ENCODE results near the gene DBH.

DBH gene

GRCh38 chr9:133661846-133662540, 25.8 kb downstream of the DBH start:
- Histone ChIP-seq H3K36me3 (ENCODE audit: low read length) (no peaks in the 10 kb centered on the region), H3K9ac (ENCODE audit: low read length) (no peak overlapping the region), H4K20me1 (ENCODE audit: low read depth, low read length) (no peaks in the 10 kb centered on the region), H2AFZ (ENCODE audit: low read depth, low read length, severe bottlenecking) (no peak overlapping the region), H3K9me3 (ENCODE audit: insufficient read depth, low read length) (no peaks in the 10 kb centered on the region), H3K4me3 (ENCODE audit: insufficient read depth, low read length, poor library complexity, severe bottlenecking) (no peak overlapping the region), H3K27me3 (ENCODE audit: low read length) (no peaks in the 10 kb centered on the region), H3K27ac (ENCODE audit: low read depth, low read length) (no peak overlapping the region), H3F3A (ENCODE audit: insufficient read depth) (no peaks in the 10 kb centered on the region), H3K4me2 (ENCODE audit: low read depth, low read length, poor library complexity, severe bottlenecking) (no peak overlapping the region), H3K9me2 (replicated peaks; ENCODE audit: insufficient read depth, low read length) (no peaks in the 10 kb centered on the region), H3K79me2 (ENCODE audit: insufficient read depth, low read length) (no peaks in the 10 kb centered on the region)
- TF ChIP-seq CTCF (IDR thresholded peaks at IDR 0.05; ENCODE audit: insufficient read depth, low read length, poor library complexity, severe bottlenecking): no peak

- H3F3A ChIP-seq (ENCODE audit: insufficient read depth): no peaks in the 10 kb centered on the region
- H2AFZ ChIP-seq (ENCODE audit: low read depth, low read length, severe bottlenecking): no peak overlapping the region
- H3K9ac ChIP-seq (ENCODE audit: low read length): no peak overlapping the region
- TF ChIP-seq CTCF (IDR thresholded peaks at IDR 0.05; ENCODE audit: insufficient read depth, low read length, poor library complexity, severe bottlenecking): no peak
- TF ChIP-seq EZH2phosphoT487 (conservative IDR thresholded peaks at IDR 0.05; ENCODE audit: low read length): no peak
- no peaks in the 10 kb centered on the region for H3K79me2 ChIP-seq (ENCODE audit: insufficient read depth, low read length)
- H3K36me3 ChIP-seq (ENCODE audit: low read length): no peaks in the 10 kb centered on the region
- H3K27ac ChIP-seq (ENCODE audit: low read depth, low read length): no peak overlapping the region
- no peak overlapping the region for H3K4me3 ChIP-seq (ENCODE audit: insufficient read depth, low read length, poor library complexity, severe bottlenecking)
- no peaks in the 10 kb centered on the region for H3K9me3 ChIP-seq (ENCODE audit: insufficient read depth, low read length)
- H4K20me1 ChIP-seq (ENCODE audit: low read depth, low read length): no peaks in the 10 kb centered on the region
- H3K9me2 ChIP-seq (replicated peaks; ENCODE audit: insufficient read depth, low read length): no peaks in the 10 kb centered on the region
- no peak overlapping the region for H3K4me2 ChIP-seq (ENCODE audit: low read depth, low read length, poor library complexity, severe bottlenecking)
- H3K27me3 ChIP-seq (ENCODE audit: low read length): no peaks in the 10 kb centered on the region
These were observed 28.2 kb downstream of the DBH start for GRCh38 chr9:133664173-133665050.

- H3K4me3 ChIP-seq (ENCODE audit: insufficient read depth, low read length, poor library complexity, severe bottlenecking): no peak overlapping the region
- H3K27me3 ChIP-seq (ENCODE audit: low read length): no peaks in the 10 kb centered on the region
- no peaks in the 10 kb centered on the region for H3K9me3 ChIP-seq (ENCODE audit: insufficient read depth, low read length)
- no peak overlapping the region for H3K9ac ChIP-seq (ENCODE audit: low read length)
- no peak overlapping the region for H3K27ac ChIP-seq (ENCODE audit: low read depth, low read length)
- H3K36me3 ChIP-seq (ENCODE audit: low read length): no peaks in the 10 kb centered on the region
- no peaks in the 10 kb centered on the region for H3K79me2 ChIP-seq (ENCODE audit: insufficient read depth, low read length)
- no peaks in the 10 kb centered on the region for H3F3A ChIP-seq (ENCODE audit: insufficient read depth)
- H3K9me2 ChIP-seq (replicated peaks; ENCODE audit: insufficient read depth, low read length): no peaks in the 10 kb centered on the region
- TF ChIP-seq CTCF (IDR thresholded peaks at IDR 0.05; ENCODE audit: insufficient read depth, low read length, poor library complexity, severe bottlenecking) (no peak), EZH2phosphoT487 (conservative IDR thresholded peaks at IDR 0.05; ENCODE audit: low read length) (no peak)
- H3K4me2 ChIP-seq (ENCODE audit: low read depth, low read length, poor library complexity, severe bottlenecking): no peak overlapping the region
- no peaks in the 10 kb centered on the region for H4K20me1 ChIP-seq (ENCODE audit: low read depth, low read length)
- no peak overlapping the region for H2AFZ ChIP-seq (ENCODE audit: low read depth, low read length, severe bottlenecking)
These were observed 28.9 kb downstream of the DBH start for GRCh38 chr9:133665096-133665495.
